T-helper 2 cell treated with Interferon-gamma antibody and Interleukin-4, amounts not matched to agents 100 ng/mL and 5 ng/mL, for 36 hours (primary cell): ENCODE data around the gene ZAR1L. TPM values are rescaled to one million over a fixed set of nuclear protein-coding genes. Genes with fewer than 3 reads are reported as not detected.

ENCODE experiments used
- intact Hi-C: fragments of 100-400 bp; cut with micrococcal nuclease; formaldehyde crosslinking; loops from one replicate; pipeline ENCODE4 v1.15.1; 2023
- total RNA-seq: library from RNA; stranded (reverse); gene quantifications from 2 replicates; pipeline ENCODE4 v1.2.3, GENCODE V29; 2022

Gene ZAR1L
- total RNA-seq, 1 donor from 2014 or later = not detected

- intact Hi-C loops = no loop called here
Measured at GRCh38 chr13:32305646-32306045, 9.5 kb downstream of the ZAR1L start.

- intact Hi-C loops = no loop called here
Measured at GRCh38 chr13:32302461-32302860, 12.7 kb downstream of the ZAR1L start.

DNA sequence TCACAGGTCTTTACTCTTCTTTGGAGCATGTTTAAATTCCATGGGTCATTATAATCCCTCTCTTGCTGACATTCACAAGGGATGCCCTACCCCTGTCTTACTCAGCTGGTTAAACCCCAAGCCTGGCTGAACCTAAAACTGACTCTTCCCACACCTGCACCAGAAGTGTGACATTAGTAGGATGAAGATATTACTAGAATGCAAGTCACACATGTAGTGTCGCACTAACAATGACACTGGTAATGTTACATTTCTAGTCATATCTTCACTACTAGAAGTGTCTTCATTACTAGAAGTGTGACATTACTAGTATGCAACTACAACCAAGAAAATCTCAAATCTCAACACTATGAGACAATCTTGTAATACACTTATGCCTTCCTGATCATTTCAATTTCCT lies 14.2 kb downstream of the ZAR1L start:
- intact Hi-C loops = no loop called here

DNA sequence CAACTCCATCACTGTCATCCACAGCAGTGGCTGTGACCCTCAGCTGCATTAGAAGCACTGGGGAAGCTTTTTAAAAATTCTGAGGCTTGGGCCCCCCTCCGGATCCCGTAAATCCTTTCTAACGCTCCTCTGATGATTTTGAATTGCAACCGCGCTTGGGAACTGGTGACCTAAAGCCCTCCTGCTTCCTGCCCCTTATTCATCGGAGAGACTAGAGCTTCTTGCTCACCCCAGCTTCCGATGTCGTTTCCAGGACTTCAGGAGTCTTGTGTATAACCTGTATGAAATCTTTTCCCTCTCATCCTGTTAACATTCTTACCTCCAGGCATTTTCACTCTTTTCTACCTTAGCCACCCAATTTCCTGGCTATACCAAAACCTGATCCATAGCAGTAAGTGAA lies 14.8 kb downstream of the ZAR1L start:
- intact Hi-C loops = no loop called here

- intact Hi-C loops = no loop called here
Measured at GRCh38 chr13:32299893-32300292, 15.3 kb downstream of the ZAR1L start.

DNA sequence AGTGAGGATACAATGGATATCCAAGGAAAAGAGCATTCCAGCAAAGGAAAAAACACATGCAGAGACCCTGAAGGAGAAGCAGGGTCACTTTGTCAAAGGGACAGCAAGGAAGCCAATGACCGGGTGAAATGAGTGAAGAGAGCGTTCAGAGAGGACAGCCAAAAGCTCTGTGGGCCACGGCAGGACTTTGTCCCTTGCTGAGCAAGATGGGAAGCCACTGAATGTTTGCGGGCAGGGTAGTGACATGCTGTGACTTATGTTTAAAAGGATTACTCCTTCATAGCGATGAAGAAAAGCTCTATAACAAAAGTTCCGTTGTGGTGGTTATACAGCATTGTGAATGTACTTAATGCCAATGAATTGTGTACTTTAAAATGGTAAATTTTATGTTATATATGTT lies 16.5 kb downstream of the ZAR1L start:
- intact Hi-C loops = no loop called here

- intact Hi-C loops = no loop called here
Measured at GRCh38 chr13:32297206-32297605, 18.0 kb downstream of the ZAR1L start.

DNA sequence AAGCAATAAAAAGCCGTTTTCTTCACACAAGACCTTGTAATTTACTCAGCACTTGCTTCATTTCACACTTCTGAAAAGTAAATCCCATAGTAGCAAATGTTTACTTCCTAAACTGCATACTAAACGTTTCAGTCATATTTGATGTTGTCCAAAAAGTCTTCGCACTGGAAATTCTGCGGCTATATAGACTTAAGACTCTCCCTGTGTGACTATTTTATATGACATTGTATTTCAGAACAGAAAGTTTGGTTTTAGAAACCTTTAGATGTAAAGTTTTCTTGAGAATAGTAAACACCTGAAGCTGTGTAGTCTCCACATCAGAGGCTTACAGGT lies 29.6 kb downstream of the ZAR1L start:
- intact Hi-C loops = no loop called here

GRCh38 chr13:32284927-32285632 lies 30.1 kb downstream of the ZAR1L start:
- intact Hi-C loops = no loop called here

DNA sequence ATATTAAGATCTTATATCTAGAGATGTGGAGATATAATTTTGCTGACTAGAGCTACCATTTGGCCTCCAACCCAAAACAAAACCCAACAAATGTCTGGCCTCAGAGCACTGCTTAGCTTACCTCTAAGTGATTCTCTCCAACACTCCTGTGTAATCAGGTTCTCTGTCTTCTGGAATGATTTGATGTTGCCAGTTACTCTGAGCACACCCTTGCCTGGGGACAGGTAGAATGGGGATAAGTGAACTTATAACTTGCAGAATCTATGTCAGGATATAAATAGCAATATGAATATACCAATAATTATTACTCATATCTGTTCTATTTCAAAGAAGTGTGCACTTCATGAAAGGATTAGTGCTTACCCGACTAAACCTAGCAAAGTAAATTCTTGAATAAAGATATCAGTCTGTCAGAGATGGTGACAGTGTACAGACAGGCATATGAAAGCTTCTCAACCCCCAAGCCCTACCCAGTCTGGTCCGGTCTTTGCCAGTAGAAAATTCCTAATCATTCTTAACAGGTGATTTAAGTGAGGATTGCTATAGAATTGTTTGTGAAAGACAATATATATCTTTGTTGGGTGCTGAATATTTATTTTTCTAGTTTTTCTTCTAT lies 33.0 kb downstream of the ZAR1L start:
- intact Hi-C loops = no loop called here

- intact Hi-C loops = no loop called here
Measured at GRCh38 chr13:32281096-32281495, 34.1 kb downstream of the ZAR1L start.

DNA sequence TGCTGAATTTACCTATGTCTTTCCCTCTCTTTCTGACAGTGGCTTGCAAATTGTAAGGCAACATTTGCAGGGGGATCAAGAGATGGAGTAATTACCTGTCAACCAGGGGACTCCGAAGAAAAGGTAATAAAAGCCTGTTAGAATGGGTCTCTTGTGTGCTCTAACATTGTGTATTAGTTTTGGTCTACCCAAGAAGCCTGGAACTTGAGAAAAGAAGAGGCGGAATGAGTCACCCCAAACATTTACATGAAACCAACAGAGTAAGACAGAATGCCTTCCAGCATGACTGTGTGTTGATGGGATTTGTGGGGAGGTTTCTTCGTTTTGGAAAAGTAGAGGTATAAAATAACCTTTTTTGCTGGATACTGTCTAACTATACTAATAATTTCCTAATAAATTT lies 36.7 kb downstream of the ZAR1L start:
- intact Hi-C loops = no loop called here

DNA sequence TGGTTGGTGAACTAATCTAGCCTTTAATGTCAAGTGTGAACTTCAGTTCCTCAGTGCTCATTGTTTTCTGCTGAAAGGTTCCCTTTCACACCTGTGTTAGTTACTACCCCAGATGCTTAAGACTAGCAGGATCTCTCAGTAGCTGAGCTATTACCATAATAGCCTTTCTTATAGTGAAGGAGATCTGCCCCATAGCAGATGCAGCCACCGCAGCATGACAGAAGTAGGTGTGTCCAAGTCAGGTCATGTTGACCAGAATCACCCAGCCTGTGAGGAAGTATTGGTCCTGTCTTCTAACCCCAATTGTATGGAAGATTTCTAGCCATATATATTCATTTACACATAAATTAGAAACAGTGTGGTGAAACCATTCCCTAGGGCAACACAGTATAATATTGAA lies 37.3 kb downstream of the ZAR1L start:
- intact Hi-C loops = no loop called here

GRCh38 chr13:32272021-32272683 lies 43.0 kb downstream of the ZAR1L start:
- intact Hi-C loops = no loop called here

GRCh38 chr13:32267836-32268439 lies 47.2 kb downstream of the ZAR1L start:
- intact Hi-C loops = loop anchor here (5.0 to 10.0 kb wide), 2 partner anchors 44 to 177 kb away; no protein-coding TSS in a partner anchor

DNA sequence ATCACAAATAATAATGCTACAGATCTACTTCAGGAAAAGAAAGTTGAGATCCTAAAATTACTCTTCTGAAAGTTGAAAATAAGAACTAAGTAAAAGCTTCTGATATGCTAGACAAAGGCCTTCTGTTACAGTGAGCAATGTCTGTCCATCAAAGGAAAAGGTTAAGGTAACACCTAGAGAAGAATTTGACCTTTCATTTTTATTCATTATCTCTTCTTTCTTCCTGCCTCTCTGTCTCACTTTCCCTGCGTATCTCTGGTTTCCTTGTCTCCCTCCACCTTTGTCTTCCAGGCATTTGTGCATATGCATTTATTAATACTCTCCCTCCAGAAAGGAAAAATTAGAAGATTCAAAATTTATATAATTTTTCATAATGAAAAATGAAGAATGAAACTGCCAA lies 49.0 kb downstream of the ZAR1L start:
- intact Hi-C loops = loop anchor here (5.0 to 10.0 kb wide), 2 partner anchors 46 to 179 kb away; no protein-coding TSS in a partner anchor

DNA sequence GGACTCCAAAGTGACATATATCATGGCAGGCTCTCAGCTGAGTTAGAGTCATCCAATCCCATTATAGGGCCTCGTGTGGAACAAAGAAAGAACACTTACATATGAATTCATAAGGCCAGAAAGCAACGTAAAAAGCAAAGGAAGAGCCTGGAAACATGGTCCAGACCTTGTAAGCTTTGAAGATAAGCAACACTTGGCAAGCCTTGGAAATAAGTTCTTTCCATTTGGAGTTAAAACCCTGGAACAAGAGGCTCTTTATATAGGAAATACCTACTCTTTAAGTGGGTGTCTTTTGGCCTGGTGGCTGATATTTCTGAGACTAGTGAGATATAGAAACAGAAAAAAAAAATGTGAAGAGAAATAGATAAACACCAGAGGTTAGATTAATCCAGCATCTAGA lies 49.4 kb downstream of the ZAR1L start:
- intact Hi-C loops = loop anchor here (5.0 to 10.0 kb wide), 2 partner anchors 47 to 179 kb away; no protein-coding TSS in a partner anchor

GRCh38 chr13:32264407-32264806 lies 50.8 kb downstream of the ZAR1L start:
- intact Hi-C loops = loop anchor here (10.0 kb wide), 1 partner anchor 180 kb away; no protein-coding TSS in a partner anchor

GRCh38 chr13:32262619-32263018 lies 52.5 kb downstream of the ZAR1L start:
- intact Hi-C loops = loop anchor here (10.0 kb wide), 1 partner anchor 182 kb away; no protein-coding TSS in a partner anchor

DNA sequence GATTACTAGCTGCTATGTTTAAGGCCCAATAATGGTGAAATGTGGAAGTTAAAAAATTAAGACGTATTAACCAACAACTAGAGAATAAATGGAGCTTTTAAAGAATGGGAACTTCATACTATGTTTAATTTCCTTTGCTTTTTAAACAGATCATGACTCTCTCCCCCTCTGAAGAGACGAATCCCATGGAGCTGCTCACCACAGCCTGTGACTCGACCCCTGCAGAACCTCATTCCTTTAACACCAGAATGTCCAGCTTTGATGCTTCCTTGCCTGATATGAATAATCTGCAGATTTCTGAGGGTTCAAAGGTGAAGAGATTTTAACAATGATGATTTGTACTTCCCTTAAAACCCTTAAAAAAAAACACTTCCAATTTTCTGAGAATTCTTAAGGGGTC lies 53.0 kb downstream of the ZAR1L start:
- intact Hi-C loops = loop anchor here (10.0 kb wide), 1 partner anchor 183 kb away; no protein-coding TSS in a partner anchor

DNA sequence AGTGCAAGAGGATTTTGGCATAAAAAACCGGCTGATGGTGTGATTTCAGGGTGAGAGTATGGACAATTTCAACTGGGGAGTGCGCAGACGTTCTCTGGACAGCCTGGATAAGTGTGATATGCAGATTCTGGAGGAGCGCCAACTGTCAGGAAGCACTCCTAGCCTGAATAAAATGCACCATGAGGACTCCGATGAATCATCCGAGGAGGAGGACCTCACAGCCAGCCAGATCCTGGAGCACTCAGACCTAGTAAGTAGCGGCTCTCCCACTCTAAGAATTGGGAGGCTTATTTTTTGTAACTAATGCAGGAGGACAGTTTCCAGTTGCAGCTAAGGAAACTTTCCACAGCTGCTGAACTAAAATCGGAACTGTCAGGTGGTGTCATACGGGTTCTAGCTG lies 53.6 kb downstream of the ZAR1L start:
- intact Hi-C loops = loop anchor here (10.0 kb wide), 1 partner anchor 183 kb away; no protein-coding TSS in a partner anchor

GRCh38 chr13:32259116-32259515 lies 56.0 kb downstream of the ZAR1L start:
- intact Hi-C loops = no loop called here
